ENCODE data around the gene CAMSAP2.
A peak's percentile ranks its signal among the peaks of the same experiment; 100 is the strongest.
"Not testable (repeated sequence)": the region's sequence is repeated elsewhere in the genome, so short reads cannot be mapped to it uniquely, and the experiment has no call there.

Gene CAMSAP2

DNA sequence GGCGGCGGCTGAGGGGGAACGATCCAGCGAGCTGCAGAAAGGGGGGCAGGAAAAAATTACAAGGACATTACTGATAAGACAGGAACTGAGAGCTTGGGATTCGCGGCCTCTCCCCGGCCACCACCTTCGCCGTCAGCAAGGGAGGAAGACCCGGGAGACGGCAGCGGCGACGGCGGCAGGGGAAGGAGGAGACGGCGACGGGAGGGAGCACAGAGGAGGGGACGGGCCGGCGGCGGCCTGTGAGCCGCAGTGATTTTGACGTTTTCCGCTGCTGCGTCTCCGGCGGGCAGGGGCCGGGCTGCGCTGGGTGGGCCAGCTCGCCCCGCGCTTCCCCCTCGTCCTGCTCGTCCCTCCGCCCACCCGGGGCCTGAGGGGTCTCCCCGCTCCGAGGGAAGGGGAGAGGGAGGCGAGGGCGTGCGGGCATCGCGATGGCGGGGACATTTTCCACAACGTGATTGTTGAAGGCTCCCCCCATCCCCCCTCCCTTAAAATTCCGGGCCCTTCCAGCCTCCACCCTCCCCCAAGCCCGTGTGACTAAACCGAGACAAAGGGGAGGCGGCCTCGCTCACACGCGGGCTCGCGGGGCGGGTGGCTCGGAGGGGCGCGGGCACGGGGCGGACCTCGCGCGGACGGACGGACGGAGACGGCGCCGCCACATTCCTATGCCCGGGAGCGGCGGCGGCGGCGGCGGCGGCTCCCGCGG lies 407 bp downstream of the CAMSAP2 start:
- peak; percentile 72 for DNase-seq

DNA sequence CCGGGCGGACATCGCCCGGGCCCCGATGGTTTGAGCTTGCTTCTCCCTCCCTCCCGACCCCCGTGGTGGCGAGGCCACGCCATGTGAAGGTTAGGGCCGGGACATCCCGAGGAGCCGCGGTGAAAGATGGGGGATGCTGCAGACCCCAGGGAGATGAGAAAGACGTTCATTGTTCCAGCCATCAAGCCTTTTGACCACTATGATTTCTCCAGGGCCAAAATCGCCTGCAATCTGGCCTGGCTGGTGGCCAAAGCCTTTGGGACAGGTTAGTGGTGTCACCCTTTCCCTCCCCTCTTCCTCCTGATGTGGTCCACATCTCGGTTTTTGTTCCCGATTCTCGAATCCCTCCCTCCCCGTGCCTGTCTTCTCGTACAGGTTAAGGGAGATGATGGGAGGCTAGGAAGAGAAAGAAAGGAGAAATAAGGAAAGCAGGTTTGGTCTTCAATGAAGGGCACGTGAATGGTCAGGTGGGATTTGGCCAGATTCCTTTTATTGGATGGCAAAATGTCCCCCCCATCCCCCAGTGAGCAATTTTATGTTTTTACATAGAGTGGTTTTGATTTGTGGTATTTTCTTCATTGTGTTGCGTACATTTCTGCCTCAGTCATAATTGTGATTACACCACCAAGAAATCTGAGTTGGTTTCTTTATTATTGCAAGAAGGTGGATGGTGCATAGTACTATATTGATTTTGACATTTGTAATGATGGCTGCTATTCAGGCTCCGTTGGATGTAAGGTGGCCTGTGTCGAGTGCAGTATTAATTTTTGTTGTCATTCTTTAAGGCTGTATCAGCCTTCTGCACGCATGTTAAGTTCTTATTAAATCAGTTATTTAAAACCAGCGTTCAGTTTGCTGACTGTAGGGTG lies 1.2 kb downstream of the CAMSAP2 start:
- DNase-seq: no peak

DNA sequence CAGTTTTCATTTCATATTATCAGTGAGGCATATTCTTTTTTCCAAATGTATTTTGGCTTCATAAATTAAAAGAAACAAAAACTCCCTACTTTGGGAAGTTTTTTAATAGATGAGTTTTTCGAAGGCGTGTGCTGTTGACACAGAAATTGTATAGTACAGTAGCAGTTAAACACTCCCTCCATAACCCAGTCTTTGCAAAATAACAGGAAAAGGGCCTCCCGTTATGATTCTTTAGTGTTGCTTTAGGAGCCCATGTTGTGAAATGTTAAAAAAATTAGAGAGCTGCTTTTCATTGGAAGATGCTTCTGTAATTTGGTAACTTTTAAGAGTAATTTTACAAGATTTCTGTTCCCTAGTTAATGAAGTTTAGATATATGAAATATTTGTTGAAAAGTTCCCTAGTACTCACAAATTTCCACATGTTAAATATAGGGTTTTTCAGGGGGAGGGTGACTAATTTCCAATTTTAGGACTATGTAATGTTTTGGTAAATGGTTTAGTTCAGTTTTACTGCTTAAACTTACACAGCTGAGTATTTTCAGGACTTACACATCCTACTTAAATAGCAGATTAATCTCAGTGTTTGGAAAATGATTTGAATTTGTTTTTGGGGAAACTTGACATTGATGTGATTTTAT lies 2.0 kb downstream of the CAMSAP2 start:
- no peak for DNase-seq

DNA sequence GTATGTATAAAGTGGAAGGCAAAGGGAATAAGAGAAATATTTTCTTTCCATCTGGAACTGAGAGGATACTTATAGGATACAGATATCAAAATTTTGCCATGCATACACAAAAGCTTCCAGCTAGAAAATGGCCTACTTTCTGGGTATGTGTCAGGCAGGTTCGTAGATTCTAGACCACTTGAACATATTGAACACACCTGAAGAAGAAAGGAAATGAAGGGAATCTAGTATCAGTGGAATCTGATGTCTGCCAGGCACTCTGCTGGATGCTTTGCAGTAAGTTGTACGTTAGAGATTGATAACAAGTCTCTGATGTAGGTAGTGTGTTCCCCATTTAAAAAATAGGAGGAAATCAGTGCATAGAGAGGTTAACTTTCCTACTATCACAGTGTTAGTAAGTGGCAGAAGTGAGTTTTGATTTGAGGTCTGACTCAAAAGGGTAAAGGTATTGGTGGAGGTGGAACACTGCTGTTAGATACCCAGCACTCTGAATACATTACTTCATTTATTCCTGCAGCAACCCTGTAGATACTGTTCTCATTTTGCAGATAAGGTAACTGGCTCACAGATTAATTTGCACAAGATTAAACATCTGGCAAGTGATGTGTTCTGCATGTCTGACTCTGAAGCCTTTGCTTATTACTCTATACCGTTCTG lies 3.0 kb downstream of the CAMSAP2 start:
- no peak for DNase-seq

GRCh38 chr1:200744143-200744542 lies 5.5 kb downstream of the CAMSAP2 start:
- DNase-seq: no peak

GRCh38 chr1:200749090-200749489 lies 10.4 kb downstream of the CAMSAP2 start:
- DNase-seq: no peak

DNA sequence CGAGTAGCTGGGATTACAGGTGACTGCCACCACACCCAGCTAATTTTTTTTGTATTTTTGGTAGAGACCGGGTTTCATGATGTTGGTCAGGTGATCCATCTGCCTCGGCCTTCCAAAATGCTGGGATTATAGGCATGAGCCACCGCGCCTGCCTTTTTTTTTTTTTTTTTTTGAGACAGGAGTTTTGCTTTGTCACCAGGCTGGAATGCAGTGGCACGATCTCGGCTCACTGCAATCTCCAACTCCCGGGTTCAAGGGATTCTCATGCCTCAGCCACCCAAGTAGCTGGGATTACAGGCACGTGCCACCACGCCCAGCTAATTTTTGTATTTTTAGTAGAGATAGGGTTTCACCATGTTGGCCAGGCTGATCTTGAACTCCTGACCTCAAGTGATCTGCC lies 12.1 kb downstream of the CAMSAP2 start:
- not testable (repeated sequence) for DNase-seq

GRCh38 chr1:200751717-200752116 lies 13.0 kb downstream of the CAMSAP2 start:
- DNase-seq: no peak

DNA sequence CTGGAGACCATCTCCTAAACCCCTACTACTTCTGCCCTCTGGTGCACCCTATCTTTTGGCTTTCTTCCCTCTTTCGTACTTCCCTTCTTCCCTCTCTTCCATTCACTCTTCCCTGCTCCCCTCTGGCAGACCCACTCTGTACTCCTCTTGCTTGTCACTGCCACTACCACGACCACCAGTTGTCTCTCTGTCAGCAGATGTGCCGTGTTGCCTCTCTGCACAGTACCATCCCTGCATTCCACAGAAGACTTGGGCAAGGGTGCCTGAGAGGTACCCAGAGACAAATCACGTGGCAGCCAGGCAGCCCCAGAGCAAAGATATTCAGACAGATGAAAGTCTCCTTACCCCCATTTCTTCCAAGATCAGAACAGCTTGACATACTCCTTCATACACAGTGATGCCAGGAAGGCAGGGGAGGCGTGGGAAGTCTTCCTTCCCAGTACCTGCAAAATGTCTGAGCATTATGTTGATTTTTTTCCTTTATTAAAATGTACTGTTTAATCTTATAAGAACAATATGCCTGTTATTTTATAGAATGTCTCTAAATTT lies 15.0 kb downstream of the CAMSAP2 start:
- no peak for DNase-seq

- no peak for DNase-seq
Measured at GRCh38 chr1:200755456-200755855, 16.8 kb downstream of the CAMSAP2 start.

DNA sequence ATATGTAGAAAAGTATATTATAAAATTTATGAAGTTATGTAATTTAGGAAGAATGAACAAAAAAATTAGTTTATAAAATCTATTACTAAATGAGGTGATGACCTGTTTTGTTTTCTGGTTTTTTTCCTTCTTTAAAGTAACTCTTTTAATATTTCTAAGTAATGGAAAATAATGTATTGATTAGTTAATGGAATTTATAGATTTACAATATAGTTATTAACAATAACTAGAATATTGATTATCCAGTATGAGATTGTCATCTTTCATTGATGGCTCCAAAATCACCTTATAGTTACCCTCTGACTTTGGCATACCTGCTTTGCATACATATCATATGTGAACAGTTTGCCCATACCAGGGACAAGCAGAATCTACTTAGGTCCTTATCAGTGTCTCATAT lies 23.4 kb downstream of the CAMSAP2 start:
- no peak for DNase-seq

DNA sequence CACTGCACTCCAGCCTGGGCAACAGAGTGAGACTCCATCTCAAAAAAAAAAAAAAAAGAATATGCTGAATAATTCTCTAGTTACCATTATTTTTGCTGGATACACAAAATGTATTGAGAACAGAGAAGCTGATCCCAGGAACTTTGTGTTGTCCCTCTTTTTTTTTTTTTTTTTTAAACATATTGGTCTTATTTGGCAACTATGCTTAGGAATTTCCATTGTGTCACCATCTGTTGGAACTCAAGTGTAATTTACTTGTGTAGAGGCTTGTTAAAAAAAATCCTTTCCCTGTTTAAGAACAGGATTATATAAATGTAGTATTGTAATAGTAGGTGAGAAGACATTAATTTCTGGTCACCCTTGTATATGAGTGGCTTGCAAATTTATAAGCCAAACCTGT lies 28.6 kb downstream of the CAMSAP2 start:
- no peak for DNase-seq

GRCh38 chr1:200771625-200772555 lies 33.2 kb downstream of the CAMSAP2 start:
- DNase-seq: no peak

DNA sequence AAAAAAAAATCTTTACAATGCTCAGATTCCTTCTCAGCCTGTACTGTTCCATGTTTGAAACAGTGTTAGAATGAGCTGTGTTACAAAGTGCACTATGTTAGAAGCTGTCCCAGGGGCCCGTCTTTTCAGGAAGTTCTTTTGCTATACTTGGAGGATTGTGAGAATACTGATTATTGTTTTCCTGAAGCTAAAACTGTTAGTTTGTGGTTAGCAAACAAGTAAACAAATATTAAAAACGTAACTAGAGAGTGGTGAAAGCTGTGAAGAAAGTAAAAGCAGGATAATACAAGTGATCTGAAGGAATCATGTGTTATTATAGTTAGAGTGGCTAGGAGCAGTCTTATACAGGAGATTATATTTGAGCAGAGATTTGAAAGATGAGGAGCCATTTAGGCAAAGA lies 35.6 kb downstream of the CAMSAP2 start:
- no peak for DNase-seq

DNA sequence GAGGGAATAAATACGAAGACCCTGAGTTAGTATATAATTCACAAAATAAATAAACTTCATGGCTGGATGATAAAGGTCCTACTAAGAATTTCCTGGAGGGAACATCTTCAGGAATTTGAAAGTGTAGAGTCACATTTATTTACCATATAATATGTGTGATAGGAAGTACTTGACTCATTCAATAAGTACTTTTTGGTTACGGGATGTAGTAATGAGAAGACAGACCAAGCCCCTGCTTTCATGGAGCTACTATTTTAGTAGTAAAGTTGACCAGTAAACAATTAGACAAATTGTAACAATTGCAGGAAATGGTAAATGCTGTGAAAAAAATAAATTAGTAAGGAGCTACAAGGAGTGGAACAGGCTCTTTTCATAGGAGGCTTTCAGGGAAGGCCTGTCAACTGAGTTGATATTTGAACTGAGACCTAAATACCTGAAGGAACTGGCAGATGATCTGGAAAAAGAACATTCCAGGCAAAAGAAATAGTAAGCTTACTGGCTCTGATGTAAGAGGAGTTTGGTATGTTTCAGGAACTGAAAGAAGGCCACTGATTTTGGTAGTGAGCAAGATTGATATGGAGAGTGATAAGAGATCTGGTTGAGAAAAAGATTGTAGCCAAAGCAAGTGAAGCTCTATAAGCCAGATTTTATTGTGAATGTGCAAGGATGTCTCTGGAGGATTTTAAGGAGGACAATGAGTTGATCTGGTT lies 36.2 kb downstream of the CAMSAP2 start:
- DNase-seq: no peak

- DNase-seq: no peak
Measured at GRCh38 chr1:200775850-200776249, 37.2 kb downstream of the CAMSAP2 start.

DNA sequence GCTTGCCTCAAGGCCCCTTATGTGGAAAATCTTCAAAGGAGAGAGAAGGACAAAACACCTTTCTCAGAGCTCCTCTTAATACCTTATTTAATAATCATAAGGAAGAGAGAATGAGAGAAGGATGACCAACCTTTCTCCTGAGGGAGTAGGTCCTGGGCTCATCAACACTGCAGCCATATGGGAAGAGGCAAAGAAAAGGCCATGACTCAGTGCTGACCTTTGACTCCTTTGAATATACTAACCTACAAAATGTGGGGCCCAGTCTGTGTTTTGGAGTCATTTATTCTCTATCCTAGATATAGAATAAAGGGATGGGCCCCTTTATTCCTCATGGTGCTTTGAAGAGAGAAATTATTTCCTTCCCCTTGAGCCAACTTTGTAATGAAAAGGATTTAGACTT lies 38.3 kb downstream of the CAMSAP2 start:
- no peak for DNase-seq

DNA sequence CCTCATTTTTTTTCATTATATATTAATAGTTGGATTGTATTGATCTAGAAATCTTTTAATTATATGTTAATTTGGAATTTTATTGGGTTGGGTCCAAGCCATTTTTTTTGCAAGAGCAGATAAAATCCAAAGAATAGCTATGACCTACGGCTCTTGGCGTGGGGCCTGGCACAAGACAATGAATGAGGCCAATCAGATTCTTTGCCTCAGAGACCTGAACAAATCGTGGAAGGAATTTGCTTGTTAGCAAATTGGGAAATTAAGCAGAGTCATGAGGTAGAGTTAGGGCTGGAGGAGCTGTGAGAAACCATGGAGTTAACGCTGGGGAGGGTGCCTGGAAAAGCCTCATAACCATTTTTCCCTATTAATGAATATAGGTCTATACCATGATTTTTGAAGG lies 40.1 kb downstream of the CAMSAP2 start:
- DNase-seq: no peak

- DNase-seq: no peak
Measured at GRCh38 chr1:200779326-200779725, 40.6 kb downstream of the CAMSAP2 start.

GRCh38 chr1:200780545-200781369 lies 42.1 kb downstream of the CAMSAP2 start:
- no peak for DNase-seq

All from NCI-H446 treated with DMSO at 0.1 percent for 48 hours (cell line).